ENCODE results near the gene TMEM156.

The TMEM156 gene

GRCh38 chr4:38920677-38921076 lies 111.5 kb downstream of the TMEM156 start:
- DNase-seq, result no peak

- no peak for DNase-seq
These were observed 112.0 kb downstream of the TMEM156 start for GRCh38 chr4:38920186-38920585.

GRCh38 chr4:38919494-38919893 lies 112.7 kb downstream of the TMEM156 start:
- DNase-seq, result no peak

- no peak for DNase-seq
These were observed 114.7 kb downstream of the TMEM156 start for GRCh38 chr4:38917481-38918025.
